CD4-positive, alpha-beta T cell treated with Interleukin-21 for 1 hour (primary cell): Measurements from ENCODE around the gene ETS1.

ENCODE experiments used
- DNase-seq: peaks from one replicate; pipeline ENCODE4 v3.0.0-alpha.2; 2020

ETS1 gene

GRCh38 chr11:128587415-128587814 is at the start of gene ETS1:
Gene ETS1 (minus strand): TSS chr11:128587558. CDS start chr11:128573130, 14,428 bp downstream.
- DNase-seq: no peak

GRCh38 chr11:128634395-128634794 is 47.0 kb upstream of the ETS1 start:
- DNase-seq: no peak

GRCh38 chr11:128633384-128633965 is 46.1 kb upstream of the ETS1 start:
- no peak for DNase-seq

DNA sequence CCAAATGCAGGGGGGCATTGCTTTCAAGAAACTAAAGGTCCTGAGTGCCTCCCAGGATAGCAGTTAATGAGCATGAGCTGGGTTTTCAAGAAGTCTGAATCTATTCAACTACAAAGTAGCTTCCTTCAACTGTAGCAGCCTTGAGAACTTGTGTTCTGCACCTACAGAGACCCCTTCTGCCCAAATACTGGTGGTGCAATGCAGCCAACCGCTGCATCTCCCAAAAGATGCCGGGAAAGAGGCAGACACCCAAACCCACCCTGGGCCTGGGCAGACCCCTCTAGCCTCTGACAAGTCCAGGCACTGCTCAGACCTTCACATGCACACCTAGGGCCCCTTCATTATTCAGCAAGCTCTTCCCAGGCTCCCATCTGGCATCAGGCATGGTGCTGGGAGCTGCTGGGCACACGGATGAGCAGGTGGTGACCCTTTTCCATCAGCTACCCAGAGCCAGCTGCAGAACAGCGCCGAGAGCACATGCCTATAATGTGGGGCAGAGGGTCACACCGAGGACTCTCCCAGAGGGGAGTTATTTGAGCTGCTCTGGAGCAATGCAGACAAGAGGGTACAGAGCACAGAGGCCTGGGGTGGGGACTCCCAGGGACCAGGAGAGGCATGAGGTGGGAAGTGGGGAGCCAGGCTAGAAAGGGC is 44.9 kb upstream of the ETS1 start:
- peak; percentile 69 for DNase-seq

DNA sequence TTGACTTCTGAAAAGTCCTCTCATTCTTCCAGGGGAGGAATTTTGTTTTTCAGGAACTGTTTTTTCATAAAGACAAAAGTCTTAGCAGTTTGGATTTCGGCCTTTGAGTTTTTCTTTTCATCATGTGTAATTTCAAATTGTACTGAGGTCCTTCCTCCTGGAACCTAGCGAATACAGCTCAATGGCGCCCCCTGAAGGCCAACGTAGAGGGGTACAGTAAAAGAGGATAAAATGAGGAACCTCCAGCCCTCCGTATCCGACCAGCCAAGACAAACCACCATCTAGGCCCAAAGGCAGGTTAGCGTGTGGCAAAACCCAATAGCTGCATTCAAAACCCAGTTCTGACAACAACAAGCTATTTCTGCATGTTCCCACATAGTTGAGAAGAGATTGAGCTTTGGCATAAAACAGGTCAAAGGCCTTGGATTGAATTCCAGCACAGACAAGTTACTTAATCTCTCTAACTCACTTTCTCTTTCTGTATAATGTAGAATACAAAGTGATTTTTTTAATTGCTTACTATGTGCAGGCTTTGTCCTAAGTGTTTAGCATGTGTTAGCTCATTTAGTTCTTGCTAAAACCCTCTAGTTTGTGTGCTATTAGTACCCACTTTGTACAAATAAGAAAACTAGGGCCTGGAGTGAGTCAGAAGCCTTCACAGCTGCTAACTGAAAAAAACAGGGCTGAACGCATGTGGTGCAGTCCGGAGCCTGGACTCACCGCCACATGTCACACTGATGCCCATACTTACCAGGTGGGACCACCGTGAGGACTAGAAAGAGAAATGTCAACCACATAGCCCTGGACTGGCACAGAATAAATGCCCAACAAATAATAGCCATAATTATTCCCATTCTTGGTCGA is 43.2 kb upstream of the ETS1 start:
- DNase-seq: peak; percentile 89

- no peak for DNase-seq
Measured at GRCh38 chr11:128629516-128630106, 42.3 kb upstream of the ETS1 start.

DNA sequence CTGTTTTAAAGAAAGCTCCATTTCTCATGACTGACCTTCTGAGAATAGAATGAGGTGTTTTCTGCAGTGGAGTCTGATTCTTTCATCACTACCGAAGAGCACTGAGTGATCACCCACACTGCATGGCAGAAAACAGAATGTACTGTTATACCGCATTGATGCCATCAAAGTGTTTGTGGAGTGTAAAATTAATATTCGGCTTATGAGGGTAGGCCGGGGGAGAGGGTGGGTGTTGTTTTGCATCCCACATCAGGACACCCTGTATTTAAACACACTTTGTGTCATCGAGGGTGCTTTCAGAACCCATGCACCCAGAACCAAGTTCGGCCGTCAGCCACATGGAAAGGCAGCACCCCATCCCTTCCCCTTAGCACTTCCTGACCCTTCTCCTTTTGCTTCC is 41.3 kb upstream of the ETS1 start:
- peak; percentile 54 for DNase-seq

GRCh38 chr11:128628325-128628673 is 40.9 kb upstream of the ETS1 start:
- no peak for DNase-seq

GRCh38 chr11:128627666-128628324 is 40.4 kb upstream of the ETS1 start:
- peak; percentile 54 for DNase-seq

- no peak for DNase-seq
Measured at GRCh38 chr11:128626913-128627665, 39.7 kb upstream of the ETS1 start.

DNA sequence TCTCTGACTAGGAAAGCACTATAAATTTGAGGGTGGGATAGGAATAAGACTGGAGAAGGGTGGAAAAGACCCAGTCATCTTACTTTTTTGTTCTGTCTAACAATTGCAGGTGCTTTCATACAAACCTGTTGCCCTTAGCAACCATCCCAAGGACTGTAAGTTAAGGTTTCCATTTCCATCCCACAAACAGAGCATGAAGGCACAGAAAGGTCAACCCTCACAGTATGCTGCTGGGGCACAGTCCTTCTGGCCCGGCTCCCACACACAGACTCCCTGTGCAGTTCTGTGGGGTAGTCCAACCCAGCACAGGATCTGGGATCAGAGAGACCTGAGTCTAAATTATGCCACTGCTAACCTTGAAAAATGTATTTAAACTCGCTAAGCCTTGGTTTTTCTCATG is 38.4 kb upstream of the ETS1 start:
- DNase-seq: no peak

- no peak for DNase-seq
Measured at GRCh38 chr11:128625326-128625725, 38.0 kb upstream of the ETS1 start.

DNA sequence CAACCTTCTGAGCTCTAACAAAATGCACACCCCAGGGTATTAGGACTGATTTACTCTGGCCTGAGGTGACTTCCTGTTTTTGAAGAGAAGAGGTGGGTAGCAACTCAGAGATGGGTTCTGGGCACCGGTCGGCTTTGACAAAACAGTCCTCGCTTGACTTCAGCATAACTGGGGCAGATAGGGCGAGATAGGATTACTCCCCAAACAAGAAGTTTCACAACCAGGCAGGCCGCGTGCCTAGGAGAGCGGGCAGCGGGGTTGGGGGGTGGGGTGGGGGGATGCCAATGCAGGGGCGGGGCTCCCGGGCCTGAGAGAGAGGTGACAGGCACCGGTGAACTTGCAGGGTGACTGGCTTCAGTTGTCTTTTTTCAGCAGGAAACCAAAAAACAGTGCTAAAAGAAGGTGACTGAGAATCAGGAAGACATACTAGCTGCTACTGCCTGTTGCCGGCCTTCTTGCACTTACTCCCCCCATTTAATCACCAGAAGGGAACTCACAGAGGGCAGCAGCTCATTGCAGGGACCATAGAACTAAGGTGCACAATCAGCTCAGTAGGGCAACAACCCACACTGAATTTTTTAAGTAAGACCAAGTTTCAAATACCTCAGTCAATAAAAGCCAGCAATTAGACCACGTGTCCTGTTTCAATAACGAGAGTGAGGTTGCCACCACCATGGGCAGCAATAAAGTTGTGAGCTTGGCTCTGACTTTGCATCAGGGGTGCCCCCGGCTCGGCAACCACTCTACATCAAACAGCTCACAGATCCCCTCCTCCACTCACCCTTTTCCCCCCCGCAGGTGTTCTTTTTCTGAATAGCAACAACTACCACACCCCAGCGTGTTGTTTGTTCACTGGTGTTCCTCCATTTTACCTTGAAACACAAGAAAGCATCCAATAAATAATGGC is 37.2 kb upstream of the ETS1 start:
- peak; percentile 79 for DNase-seq

DNA sequence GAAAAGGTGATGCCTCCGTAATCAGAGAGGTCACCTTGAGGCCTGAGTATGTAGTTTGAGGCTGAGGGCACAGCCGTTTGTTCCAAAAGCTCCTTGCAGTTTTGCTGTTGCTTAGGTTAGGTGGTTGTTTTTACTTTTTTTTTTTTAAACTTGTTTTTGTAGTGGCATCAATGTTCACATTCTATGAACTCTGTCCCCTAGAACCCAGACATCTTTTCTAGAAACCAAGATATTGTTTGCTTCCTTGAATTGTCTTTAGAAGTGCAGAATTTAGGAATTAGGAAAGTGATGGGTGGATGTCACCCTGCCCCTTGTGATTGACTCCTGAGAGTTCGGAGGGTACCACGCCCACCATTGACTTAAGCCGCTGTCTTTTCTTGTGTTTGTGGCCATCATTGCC is 35.7 kb upstream of the ETS1 start:
- DNase-seq: no peak

DNA sequence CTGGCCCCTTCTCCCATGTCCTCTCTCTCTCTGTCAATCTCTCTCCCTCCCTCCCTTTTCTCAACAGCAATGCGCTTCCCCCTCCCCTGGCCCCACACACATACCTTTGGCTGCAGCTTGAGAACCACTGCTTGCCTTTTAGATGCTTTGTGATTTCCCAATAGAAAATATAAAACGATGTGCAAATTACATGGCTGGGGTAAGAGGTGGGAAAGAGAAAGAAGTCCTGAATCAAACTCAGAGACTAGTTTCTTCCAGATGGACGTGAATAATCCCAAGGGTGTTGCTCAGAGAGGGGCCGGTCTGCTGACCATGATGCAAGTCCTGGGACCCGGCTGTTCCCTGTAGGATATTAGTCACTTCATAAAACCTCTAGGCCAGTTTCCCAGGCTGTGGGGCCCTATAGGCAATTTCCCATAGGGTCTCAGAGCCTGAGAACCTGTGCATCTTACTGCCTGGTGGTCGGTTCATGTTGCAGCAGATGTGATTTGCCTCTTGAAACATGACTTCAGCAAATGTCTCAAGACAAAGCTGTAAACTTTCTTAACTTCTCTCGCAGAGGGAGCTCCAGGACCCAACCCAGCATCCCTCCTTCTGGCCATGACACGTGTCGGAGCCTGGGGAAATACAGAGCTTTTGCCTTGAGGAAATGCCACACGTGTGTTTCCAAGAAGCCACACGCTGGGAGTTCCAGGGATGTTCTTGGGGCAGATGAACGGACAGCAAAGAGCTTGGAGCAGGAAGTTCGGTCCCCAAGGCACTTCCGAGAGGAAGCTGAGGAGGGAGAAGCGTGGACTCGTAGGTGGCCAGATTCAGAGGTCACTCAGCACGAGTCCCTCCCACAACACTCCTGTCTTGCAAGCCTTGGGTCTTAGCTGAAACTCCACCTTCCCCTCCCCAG is 34.5 kb upstream of the ETS1 start:
- no peak for DNase-seq

DNA sequence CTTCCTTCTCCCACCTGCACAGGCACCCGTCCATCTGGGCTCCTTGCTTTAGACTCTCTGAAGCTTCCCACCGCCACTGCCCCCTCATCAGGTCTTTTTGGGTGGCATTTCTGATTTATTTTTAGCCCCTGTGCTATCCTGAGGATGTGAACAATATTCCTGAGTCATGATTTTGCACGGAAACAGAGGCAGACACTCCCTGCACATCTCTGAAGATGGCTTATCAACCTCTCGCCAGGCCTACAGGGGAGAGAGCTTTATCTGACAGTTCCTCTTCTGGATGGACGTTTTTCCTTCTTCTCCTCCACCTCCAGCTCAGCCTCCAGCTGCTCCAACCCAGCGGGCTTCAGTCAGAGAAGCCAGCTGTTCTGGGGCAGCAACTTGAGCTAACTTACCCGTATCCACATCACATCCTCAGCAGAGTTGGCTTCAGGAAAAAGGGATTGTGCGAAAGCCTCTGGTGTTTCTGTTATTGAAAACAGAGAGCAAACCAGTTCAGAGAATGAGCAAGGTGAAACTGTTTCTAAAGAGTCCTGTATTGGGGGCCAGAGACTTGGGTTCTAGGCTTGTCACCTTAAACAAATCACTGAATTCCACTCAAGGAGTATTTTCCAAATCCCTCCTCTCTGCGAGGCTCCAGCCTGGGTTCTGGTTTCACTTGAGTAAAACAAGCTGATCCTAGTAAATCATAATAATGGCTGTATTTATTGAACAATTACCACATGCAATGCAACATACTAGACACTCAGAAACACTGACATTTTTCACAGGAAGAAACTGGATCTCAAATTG is 33.1 kb upstream of the ETS1 start:
- no peak for DNase-seq

DNA sequence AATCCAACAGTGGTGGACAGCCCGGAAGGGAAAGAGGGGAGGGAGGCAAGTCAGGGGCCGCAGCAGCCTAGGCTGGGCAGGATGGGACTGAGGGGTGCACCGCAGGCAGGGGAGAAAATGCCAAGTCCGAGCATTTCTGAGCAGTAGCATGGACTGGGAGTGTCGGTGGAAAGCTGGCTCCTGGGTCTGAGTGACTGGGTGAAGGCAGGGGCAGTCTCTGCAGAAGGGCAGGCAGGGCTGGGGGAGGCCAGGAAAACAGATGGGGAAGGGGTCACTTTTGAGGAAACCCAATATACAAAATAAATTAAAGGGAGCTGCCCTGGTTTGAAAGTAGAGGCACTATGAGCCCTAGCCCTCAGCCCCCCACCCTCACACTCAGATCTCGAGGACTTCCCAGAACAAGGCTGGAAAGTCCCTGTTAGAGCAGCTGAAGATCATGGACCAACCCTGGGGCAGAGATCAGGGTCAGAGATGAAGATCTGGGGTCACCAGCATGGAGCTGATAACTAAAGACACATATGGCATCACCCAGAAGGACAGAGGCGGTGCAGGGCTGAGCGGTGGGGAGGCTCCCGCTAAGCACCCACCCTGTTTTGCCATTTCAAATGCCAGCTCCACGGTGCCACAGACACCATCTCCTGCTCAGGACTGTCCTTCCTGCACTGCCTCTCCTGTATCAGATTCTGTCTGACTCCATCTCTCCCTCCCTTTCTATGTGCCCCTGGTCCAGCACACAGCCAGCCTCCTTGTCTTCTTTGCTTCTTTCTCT is 32.4 kb upstream of the ETS1 start:
- DNase-seq: peak; percentile 34

DNA sequence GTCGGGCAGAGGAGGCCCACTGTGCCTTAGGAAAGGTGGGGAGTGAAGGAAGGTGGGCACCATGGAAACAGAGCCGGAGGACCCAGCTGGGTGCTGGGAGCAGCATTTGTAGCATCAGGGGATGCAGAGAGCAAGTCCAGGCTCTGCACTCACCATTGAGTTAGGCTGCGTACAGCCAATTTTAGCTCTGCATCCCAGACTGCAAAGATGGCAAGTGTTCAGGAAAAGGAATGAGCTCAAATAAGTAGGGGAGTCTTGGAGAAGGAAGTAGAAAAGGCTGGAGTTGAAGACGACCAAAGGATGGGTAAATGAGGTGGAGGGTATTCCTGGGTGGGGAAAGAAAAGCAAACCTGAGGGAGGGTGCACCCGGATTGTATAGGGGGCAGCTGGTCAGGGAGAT is 31.6 kb upstream of the ETS1 start:
- no peak for DNase-seq

- DNase-seq: no peak
Measured at GRCh38 chr11:128618603-128619002, 31.2 kb upstream of the ETS1 start.
